Fibroblast of the aortic adventitia (primary cell): ENCODE results near the gene PLPP6. TPM values are rescaled to one million over a fixed set of nuclear protein-coding genes. Genes with fewer than 3 reads are reported as not detected.

Source experiments
- DNase-seq: peaks from one replicate; pipeline ENCODE4 v3.0.0-alpha.2; 2010; ENCODE audit warnings: low read depth
- H3K4me3 ChIP-seq: 2 replicates; pipeline ENCODE4 v1.5.1; 2011; ENCODE audit warnings: low read depth, mild to moderate bottlenecking, control low read depth, low read length, moderate library complexity
- CTCF ChIP-seq: IDR thresholded peaks from 2 replicates; pipeline ENCODE4 v1.5.1; 2011; ENCODE audit warnings: mild to moderate bottlenecking, low read length, control low read depth, inconsistent platforms; ENCODE audit not compliant: insufficient read depth
- total RNA-seq: library from RNA; depleted of rRNA; stranded (reverse); fragments of >200 nt; gene quantifications from 2 replicates; pipeline ENCODE4 v1.2.3, GENCODE V29; 2012; ENCODE audit warnings: low replicate concordance

Gene PLPP6
- total RNA-seq, 1 donor, result 8.8 TPM

- DNase-seq, result peak; percentile 56
- no peak overlapping the region for H3K4me3 ChIP-seq
- no peak for TF ChIP-seq CTCF
Observed at GRCh38 chr9:4661165-4661564, 929 bp upstream of the PLPP6 start.

GRCh38 chr9:4661611-4662010 lies 483 bp upstream of the PLPP6 start:
- peak; percentile 63 for DNase-seq
- TF ChIP-seq CTCF, result no peak
- peak overlapping the region; percentile 79 for H3K4me3 ChIP-seq

GRCh38 chr9:4662989-4663792 lies 1.1 kb downstream of the PLPP6 start:
- no peak for DNase-seq
- TF ChIP-seq CTCF, result no peak
- peak overlapping the region; percentile 79 for H3K4me3 ChIP-seq

- TF ChIP-seq CTCF, result no peak
- no peak overlapping the region for H3K4me3 ChIP-seq
- DNase-seq, result no peak
Observed at GRCh38 chr9:4663956-4664355, 1.9 kb downstream of the PLPP6 start.

GRCh38 chr9:4665357-4665756 lies 3.3 kb downstream of the PLPP6 start:
- DNase-seq, result peak; percentile 69
- no peak for TF ChIP-seq CTCF
- no peak overlapping the region for H3K4me3 ChIP-seq

- peak; percentile 13 for TF ChIP-seq CTCF
- H3K4me3 ChIP-seq, result peak within 1 kb of the TSS; percentile 59
- DNase-seq, result peak; percentile 40
Observed at GRCh38 chr9:4666042-4666699, 4.1 kb downstream of the PLPP6 start, which contains the start of gene SPATA6L. TSS of gene SPATA6L (minus strand) at chr9:4666480. CDS start at chr9:4666250, 230 bp downstream.
